Fibroblast of lung (primary cell): ENCODE data around the gene IRAG1. TPM values are rescaled to one million over a fixed set of nuclear protein-coding genes. Genes with fewer than 3 reads are reported as not detected.

Source experiments
- DNase-seq, 2 donors: peaks; one replicate each; pipeline versions ENCODE4 v3.0.0 to v3.0.0-alpha.2; 2010; ENCODE audit warnings: low read depth in 2 of 2
- H2AFZ ChIP-seq: 2 replicates; pipeline ENCODE4 v1.5.1; 2012; ENCODE audit warnings: low read length, control low read depth, inconsistent platforms
- H3K27ac ChIP-seq: 2 replicates; pipeline ENCODE4 v1.5.1; 2011; ENCODE audit warnings: low read length, control low read depth; ENCODE audit not compliant: insufficient read depth
- H3K27me3 ChIP-seq: 2 replicates; pipeline ENCODE4 v1.5.1; 2011; ENCODE audit warnings: mild to moderate bottlenecking, low read length; ENCODE audit not compliant: control insufficient read depth, insufficient read depth
- H3K36me3 ChIP-seq: 2 replicates; pipeline ENCODE4 v1.5.1; 2011; ENCODE audit warnings: low read length; ENCODE audit not compliant: control insufficient read depth, insufficient read depth
- H3K4me1 ChIP-seq: 2 replicates; pipeline ENCODE4 v1.5.1; 2011; ENCODE audit warnings: low read length; ENCODE audit not compliant: control insufficient read depth, insufficient read depth; ENCODE audit errors: extremely low read depth
- H3K4me2 ChIP-seq: 2 replicates; pipeline ENCODE4 v1.5.1; 2011; ENCODE audit warnings: low read length, control low read depth; ENCODE audit not compliant: insufficient read depth; ENCODE audit errors: extremely low read depth
- H3K4me3 ChIP-seq, 4 experiments: fragments of 200-600 bp in 1 of 4; sonication (generic) in 1 of 4; replicated peaks in 1 of 4; 2 replicates each; pipeline ENCODE4 v1.5.1; 2011 to 2016; ENCODE audit warnings: low read length in 4 of 4, low read depth in 3 of 4, mild to moderate bottlenecking in 3 of 4, control low read depth in 2 of 4, inconsistent platforms in 1 of 4, mixed read lengths in 1 of 4; ENCODE audit not compliant: insufficient read depth in 1 of 4; ENCODE audit errors: control extremely low read depth in 1 of 4
- H3K79me2 ChIP-seq: 2 replicates; pipeline ENCODE4 v1.5.1; 2012; ENCODE audit warnings: mild to moderate bottlenecking, low read length, inconsistent platforms; ENCODE audit not compliant: control insufficient read depth, insufficient read depth
- H3K9ac ChIP-seq: 2 replicates; pipeline ENCODE4 v1.5.1; 2011; ENCODE audit warnings: mild to moderate bottlenecking, low read length, control low read depth; ENCODE audit not compliant: insufficient read depth
- H3K9me3 ChIP-seq: 2 replicates; pipeline ENCODE4 v1.5.1; 2012; ENCODE audit warnings: low read depth, low read length; ENCODE audit not compliant: control insufficient read depth, insufficient read depth
- H4K20me1 ChIP-seq: 2 replicates; pipeline ENCODE4 v1.5.1; 2011; ENCODE audit warnings: low read length; ENCODE audit not compliant: control insufficient read depth, insufficient read depth; ENCODE audit errors: extremely low read depth
- EZH2 ChIP-seq: IDR thresholded peaks from 2 replicates; pipeline ENCODE4 v1.5.1; 2012; ENCODE audit warnings: low read length, control low read depth, mild to moderate bottlenecking; ENCODE audit errors: missing control alignments
- polyA plus RNA-seq, 2 donors: library from polyadenylated mRNA; depleted of rRNA in 1 of 2; stranded (reverse) in 1 of 2; unstranded in 1 of 2; fragments of >200 nt; gene quantifications; 2 replicates each; pipeline ENCODE4 v1.2.1, GENCODE V29; 2011 to 2012; ENCODE audit warnings: missing spikeins in 1 of 2
- total RNA-seq: library from RNA; depleted of rRNA; stranded (reverse); fragments of >200 nt; gene quantifications from 2 replicates; pipeline ENCODE4 v1.2.1, GENCODE V29; 2014
- TF ChIP-seq, protein P1 (sequence below), 2 donors: IDR thresholded peaks in 1 of 2; conservative IDR thresholded peaks in 1 of 2; 1 replicate in 1 of 2; 2 replicates in 1 of 2; pipeline ENCODE4 v1.5.1; 2011 to 2012; ENCODE audit warnings: low read length in 2 of 2, control low read depth in 1 of 2, inconsistent platforms in 1 of 2, low read depth in 1 of 2, mild to moderate bottlenecking in 1 of 2

Gene IRAG1
- total and polyA plus RNA-seq, 2 donors (not counting 1 experiment from before 2014, with no cell fraction given): 55.5 to 90.0 TPM

DNA sequence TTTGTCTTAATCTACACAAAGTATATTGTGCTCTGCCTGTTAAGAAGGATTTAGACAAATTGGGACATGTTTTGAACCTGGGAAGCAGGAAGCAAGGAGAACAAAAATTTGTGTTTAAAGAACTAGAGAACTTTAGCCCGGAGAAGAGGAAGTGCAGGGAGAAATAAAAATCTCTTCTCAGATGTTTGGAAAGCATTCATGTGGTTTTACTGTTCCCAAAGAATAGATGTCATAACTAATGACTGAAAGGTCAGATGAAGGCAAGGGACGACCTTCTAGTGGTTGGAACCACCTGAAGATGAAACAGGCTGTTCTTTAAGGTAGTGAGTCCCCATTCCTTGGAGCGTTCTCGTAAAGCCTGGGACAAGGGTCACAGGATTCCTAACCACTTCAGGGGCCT is 38.3 kb downstream of the IRAG1 start:
- Histone ChIP-seq H3K4me1 (peaks cover 51% of the 10 kb centered on the region), H3K27me3 (no peaks in the 10 kb centered on the region), H2AFZ (no peak overlapping the region), H3K9ac (no peak overlapping the region), H3K36me3 (peaks cover 10% of the 10 kb centered on the region), H3K4me2 (no peak overlapping the region), H3K79me2 (no peaks in the 10 kb centered on the region), H4K20me1 (no peaks in the 10 kb centered on the region), H3K27ac (peak overlapping the region; percentile 26), H3K9me3 (no peaks in the 10 kb centered on the region), H3K4me3 (no peak overlapping the region)
- DNase-seq: peak in 1 of 2 donors; percentile 23
- no peak for TF ChIP-seq EZH2
- TF ChIP-seq, protein P1, sequence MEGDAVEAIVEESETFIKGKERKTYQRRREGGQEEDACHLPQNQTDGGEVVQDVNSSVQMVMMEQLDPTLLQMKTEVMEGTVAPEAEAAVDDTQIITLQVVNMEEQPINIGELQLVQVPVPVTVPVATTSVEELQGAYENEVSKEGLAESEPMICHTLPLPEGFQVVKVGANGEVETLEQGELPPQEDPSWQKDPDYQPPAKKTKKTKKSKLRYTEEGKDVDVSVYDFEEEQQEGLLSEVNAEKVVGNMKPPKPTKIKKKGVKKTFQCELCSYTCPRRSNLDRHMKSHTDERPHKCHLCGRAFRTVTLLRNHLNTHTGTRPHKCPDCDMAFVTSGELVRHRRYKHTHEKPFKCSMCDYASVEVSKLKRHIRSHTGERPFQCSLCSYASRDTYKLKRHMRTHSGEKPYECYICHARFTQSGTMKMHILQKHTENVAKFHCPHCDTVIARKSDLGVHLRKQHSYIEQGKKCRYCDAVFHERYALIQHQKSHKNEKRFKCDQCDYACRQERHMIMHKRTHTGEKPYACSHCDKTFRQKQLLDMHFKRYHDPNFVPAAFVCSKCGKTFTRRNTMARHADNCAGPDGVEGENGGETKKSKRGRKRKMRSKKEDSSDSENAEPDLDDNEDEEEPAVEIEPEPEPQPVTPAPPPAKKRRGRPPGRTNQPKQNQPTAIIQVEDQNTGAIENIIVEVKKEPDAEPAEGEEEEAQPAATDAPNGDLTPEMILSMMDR (conservative IDR thresholded peaks at IDR 0.05 in 1 of 2, IDR thresholded peaks at IDR 0.05 in 1 of 2; ENCODE audit: low read depth in 1 of 2, low read length in 2 of 2): no peak

DNA sequence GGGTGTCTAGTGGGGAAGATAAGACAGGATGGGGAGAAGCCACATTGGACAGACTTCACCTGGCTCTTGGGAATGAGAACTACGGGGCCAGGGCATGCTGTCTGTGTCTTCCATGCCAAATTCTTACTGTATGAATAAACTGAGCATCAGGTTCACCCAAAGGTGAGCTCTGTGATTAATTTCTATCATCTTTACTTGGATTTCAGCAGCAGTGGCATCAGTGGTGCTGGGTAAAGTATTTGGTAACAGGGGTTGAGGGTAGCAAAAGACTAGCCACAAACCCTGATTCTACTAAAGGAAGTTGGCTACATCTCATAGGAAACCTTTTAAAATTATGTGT is 38.8 kb downstream of the IRAG1 start:
- H3K79me2 ChIP-seq: no peaks in the 10 kb centered on the region
- H2AFZ ChIP-seq: no peak overlapping the region
- H3K27me3 ChIP-seq: no peaks in the 10 kb centered on the region
- no peak overlapping the region for H3K9ac ChIP-seq
- H3K36me3 ChIP-seq: peaks cover 10% of the 10 kb centered on the region
- TF ChIP-seq, protein P1 (conservative IDR thresholded peaks at IDR 0.05 in 1 of 2, IDR thresholded peaks at IDR 0.05 in 1 of 2; ENCODE audit: low read depth in 1 of 2, low read length in 2 of 2): no peak
- TF ChIP-seq EZH2: no peak
- no peak overlapping the region for H3K4me2 ChIP-seq
- no peaks in the 10 kb centered on the region for H3K9me3 ChIP-seq
- peak in 1 of 2 donors; percentile 76 for DNase-seq
- no peaks in the 10 kb centered on the region for H4K20me1 ChIP-seq
- no peak overlapping the region for H3K4me3 ChIP-seq
- H3K27ac ChIP-seq: no peak overlapping the region
- peaks cover 50% of the 10 kb centered on the region for H3K4me1 ChIP-seq

DNA sequence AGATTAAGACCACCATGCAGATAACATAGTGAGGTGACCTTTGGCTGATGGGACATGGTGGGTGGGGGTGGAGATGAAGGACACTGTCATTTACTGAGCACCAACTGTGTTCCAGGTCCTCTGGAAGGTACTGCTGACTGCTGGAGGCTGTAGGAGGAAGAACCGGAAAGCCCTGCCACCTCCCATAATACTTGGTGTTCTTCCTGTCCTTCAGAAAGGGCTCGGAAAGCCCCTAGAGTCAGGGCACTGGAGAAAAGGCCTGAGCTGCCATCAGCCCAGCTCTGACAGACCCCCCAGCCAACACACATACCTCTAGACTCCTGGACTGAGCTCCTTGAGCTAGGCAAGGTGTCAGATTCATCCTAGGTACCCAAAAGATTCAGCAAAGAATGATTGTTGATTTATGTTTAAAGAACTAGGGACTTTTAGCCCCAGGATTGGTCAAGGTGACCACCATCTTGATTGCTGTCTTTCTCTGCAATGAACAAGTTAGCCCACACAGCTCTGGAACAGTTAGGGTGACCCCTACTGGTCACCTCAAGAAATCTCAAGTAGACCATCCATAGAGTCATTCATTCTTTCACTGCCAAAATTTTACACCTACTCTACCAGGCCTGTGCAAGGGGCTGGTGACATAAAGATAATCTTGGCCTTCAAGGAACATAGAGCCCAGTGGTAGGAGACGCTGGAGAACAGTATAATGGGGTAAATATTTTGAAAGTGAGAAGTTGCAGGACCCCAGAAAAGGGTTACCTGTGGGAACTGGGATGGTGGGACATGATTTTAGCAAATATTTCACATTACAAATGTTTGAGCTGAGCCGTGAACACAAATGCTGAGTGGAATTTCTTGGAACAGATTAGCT is 39.4 kb downstream of the IRAG1 start:
- Histone ChIP-seq H3K79me2 (no peaks in the 10 kb centered on the region), H3K9ac (no peak overlapping the region), H3K27me3 (no peaks in the 10 kb centered on the region), H3K4me2 (no peak overlapping the region), H3K27ac (no peak overlapping the region), H2AFZ (no peak overlapping the region), H3K36me3 (peaks cover 10% of the 10 kb centered on the region), H3K4me3 (no peak overlapping the region), H3K4me1 (peaks cover 46% of the 10 kb centered on the region), H3K9me3 (no peaks in the 10 kb centered on the region), H4K20me1 (no peaks in the 10 kb centered on the region)
- TF ChIP-seq EZH2: no peak
- TF ChIP-seq, protein P1 (conservative IDR thresholded peaks at IDR 0.05 in 1 of 2, IDR thresholded peaks at IDR 0.05 in 1 of 2; ENCODE audit: low read depth in 1 of 2, low read length in 2 of 2): peak; percentile 49 to 76
- DNase-seq: peak; percentile 59 to 84
